OCI-LY7 (cell line): ENCODE data around the gene TSPOAP1.

Experiments used
- EZH2phosphoT487 ChIP-seq: fragments of 200-600 bp; sonication (generic); IDR thresholded peaks from 2 replicates; pipeline ENCODE4 v1.6.1; 2018; ENCODE audit warnings: low read depth, borderline replicate concordance, mild to moderate bottlenecking, mixed run types, antibody characterized with exemption, low read length, moderate library complexity, mixed read lengths
- TF ChIP-seq, protein P1 (sequence below): fragments of 200-600 bp; sonication (generic); conservative IDR thresholded peaks from 2 replicates; pipeline ENCODE4 v1.5.1; 2014; ENCODE audit warnings: mild to moderate bottlenecking, antibody characterized with exemption, low read length, moderate library complexity, mixed read lengths

DNA sequence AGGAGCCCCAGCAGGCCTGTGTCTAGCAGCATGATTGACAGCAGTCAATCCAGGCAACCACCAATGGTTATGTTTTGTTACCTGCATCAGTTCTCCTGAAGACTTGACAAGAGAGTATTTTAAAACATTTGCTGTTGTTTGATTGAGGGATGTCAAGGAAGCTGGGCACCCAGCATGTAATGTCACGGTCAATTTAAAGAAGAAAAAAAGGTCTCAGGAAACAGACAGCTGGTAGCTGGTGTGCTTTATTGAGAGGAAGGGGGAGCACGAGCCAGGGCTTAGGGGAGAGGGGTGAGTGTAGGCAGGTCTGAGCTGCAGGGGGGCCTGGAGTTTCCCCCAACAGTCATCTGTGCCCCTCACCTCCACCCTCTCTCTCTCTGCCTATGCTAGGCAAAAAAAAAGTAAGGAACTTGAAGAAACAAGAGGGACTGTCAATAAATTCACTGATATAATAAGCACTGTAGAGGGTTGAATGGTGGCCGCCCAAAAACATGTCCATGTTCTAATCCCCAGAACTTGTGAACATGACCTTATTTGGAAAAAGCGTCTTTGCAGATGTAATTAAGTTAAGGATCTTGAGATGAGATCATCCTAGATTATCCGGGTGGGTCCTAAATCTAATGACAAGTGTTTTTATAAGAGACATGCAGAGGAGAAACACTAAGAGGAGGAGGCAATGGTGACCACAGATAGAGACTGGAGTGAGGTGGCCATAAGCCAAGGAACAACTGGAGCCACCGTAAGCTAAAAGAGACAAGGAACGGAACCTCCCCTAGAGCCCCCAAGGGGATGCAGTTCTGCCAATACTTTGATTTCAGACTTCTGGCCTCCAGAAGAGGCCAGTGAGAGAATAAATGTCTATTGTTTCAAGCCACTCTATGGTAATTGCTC lies 14.5 kb downstream of the TSPOAP1 start:
- TF ChIP-seq, protein P1, sequence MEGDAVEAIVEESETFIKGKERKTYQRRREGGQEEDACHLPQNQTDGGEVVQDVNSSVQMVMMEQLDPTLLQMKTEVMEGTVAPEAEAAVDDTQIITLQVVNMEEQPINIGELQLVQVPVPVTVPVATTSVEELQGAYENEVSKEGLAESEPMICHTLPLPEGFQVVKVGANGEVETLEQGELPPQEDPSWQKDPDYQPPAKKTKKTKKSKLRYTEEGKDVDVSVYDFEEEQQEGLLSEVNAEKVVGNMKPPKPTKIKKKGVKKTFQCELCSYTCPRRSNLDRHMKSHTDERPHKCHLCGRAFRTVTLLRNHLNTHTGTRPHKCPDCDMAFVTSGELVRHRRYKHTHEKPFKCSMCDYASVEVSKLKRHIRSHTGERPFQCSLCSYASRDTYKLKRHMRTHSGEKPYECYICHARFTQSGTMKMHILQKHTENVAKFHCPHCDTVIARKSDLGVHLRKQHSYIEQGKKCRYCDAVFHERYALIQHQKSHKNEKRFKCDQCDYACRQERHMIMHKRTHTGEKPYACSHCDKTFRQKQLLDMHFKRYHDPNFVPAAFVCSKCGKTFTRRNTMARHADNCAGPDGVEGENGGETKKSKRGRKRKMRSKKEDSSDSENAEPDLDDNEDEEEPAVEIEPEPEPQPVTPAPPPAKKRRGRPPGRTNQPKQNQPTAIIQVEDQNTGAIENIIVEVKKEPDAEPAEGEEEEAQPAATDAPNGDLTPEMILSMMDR: no peak
- no peak for TF ChIP-seq EZH2phosphoT487
